ENCODE results near the gene CHAC1. TPM values are rescaled to one million over a fixed set of nuclear protein-coding genes. Genes with fewer than 3 reads are reported as not detected.
A peak's percentile ranks its signal among the peaks of the same experiment; 100 is the strongest.

Gene CHAC1
- total and polyA plus RNA-seq, 2 donors (not counting 1 experiment from before 2014, with no cell fraction given), result 7.5 to 62.6 TPM

- no peak for DNase-seq (ENCODE audit: low read depth in 2 of 2)
- Histone ChIP-seq H3K9ac (ENCODE audit: insufficient read depth, low read length) (peak overlapping the region; percentile 55), H2AFZ (ENCODE audit: low read length) (peak overlapping the region; percentile 74), H3K79me2 (ENCODE audit: control insufficient read depth, insufficient read depth, low read length) (no peaks in the 10 kb centered on the region), H4K20me1 (ENCODE audit: control insufficient read depth, extremely low read depth, insufficient read depth, low read length) (no peaks in the 10 kb centered on the region), H3K36me3 (ENCODE audit: control insufficient read depth, insufficient read depth, low read length) (no peaks in the 10 kb centered on the region), H3K4me1 (ENCODE audit: control insufficient read depth, extremely low read depth, insufficient read depth, low read length) (peaks cover 18% of the 10 kb centered on the region), H3K4me3 (replicated peaks in 1 of 4; ENCODE audit: control extremely low read depth in 1 of 4, insufficient read depth in 1 of 4, low read depth in 3 of 4, low read length in 4 of 4) (peak overlapping the region; percentile 30 to 60 (median 50)), H3K4me2 (ENCODE audit: extremely low read depth, insufficient read depth, low read length) (peak overlapping the region; percentile 92), H3K27ac (ENCODE audit: insufficient read depth, low read length) (peak overlapping the region; percentile 78), H3K27me3 (ENCODE audit: control insufficient read depth, insufficient read depth, low read length) (no peaks in the 10 kb centered on the region), H3K9me3 (ENCODE audit: control insufficient read depth, insufficient read depth, low read depth, low read length) (no peaks in the 10 kb centered on the region)
- TF ChIP-seq EZH2 (IDR thresholded peaks at IDR 0.05; ENCODE audit: low read length, missing control alignments) (no peak), CTCF (conservative IDR thresholded peaks at IDR 0.05 in 1 of 2, IDR thresholded peaks at IDR 0.05 in 1 of 2; ENCODE audit: low read depth in 1 of 2, low read length in 2 of 2) (no peak)
These were observed 10.9 kb upstream of the CHAC1 start for GRCh38 chr15:40942337-40942854.

GRCh38 chr15:40942878-40943277 lies 10.4 kb upstream of the CHAC1 start:
- no peaks in the 10 kb centered on the region for H4K20me1 ChIP-seq (ENCODE audit: control insufficient read depth, extremely low read depth, insufficient read depth, low read length)
- no peak overlapping the region for H3K9ac ChIP-seq (ENCODE audit: insufficient read depth, low read length)
- H3K9me3 ChIP-seq (ENCODE audit: control insufficient read depth, insufficient read depth, low read depth, low read length), result no peaks in the 10 kb centered on the region
- H3K27me3 ChIP-seq (ENCODE audit: control insufficient read depth, insufficient read depth, low read length), result no peaks in the 10 kb centered on the region
- H3K27ac ChIP-seq (ENCODE audit: insufficient read depth, low read length), result no peak overlapping the region
- H2AFZ ChIP-seq (ENCODE audit: low read length), result no peak overlapping the region
- H3K36me3 ChIP-seq (ENCODE audit: control insufficient read depth, insufficient read depth, low read length), result no peaks in the 10 kb centered on the region
- DNase-seq (ENCODE audit: low read depth in 2 of 2), result no peak
- peak overlapping the region; percentile 92 for H3K4me2 ChIP-seq (ENCODE audit: extremely low read depth, insufficient read depth, low read length)
- peaks cover 18% of the 10 kb centered on the region for H3K4me1 ChIP-seq (ENCODE audit: control insufficient read depth, extremely low read depth, insufficient read depth, low read length)
- no peak for TF ChIP-seq CTCF (conservative IDR thresholded peaks at IDR 0.05 in 1 of 2, IDR thresholded peaks at IDR 0.05 in 1 of 2; ENCODE audit: low read depth in 1 of 2, low read length in 2 of 2)
- TF ChIP-seq EZH2 (IDR thresholded peaks at IDR 0.05; ENCODE audit: low read length, missing control alignments), result no peak
- no peaks in the 10 kb centered on the region for H3K79me2 ChIP-seq (ENCODE audit: control insufficient read depth, insufficient read depth, low read length)
- H3K4me3 ChIP-seq (replicated peaks in 1 of 4; ENCODE audit: control extremely low read depth in 1 of 4, insufficient read depth in 1 of 4, low read depth in 3 of 4, low read length in 4 of 4), result peak overlapping the region in 1 of 4 experiments; percentile 46

DNA sequence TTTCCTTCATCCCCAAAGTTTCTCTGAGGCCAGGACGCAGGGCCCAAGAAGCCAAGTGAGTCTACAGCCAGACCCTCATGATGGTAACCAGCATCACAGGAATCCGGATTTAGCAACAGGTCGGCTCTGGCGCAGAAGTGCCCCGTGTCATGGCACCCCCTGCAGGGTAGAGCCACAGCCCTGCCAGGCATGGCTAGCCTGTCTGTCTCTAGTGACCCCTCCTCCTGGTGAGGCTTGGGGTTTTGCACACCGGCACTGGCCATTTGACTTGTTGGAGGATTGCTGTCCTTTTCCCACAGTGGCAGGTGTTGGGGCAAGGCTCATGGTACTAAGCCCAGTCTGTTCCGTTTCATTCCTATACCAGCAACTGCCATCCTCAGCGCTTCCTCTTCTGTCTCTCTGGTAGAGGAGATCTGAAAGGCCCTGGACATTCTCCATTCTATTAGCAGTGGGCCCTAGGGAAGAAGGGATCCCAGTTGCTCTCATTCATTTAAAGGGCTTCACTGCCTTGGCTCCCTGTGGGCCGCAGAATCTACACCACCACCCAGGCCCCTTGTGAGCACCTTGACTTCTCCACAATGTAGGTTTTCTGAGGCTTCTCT lies 9.4 kb upstream of the CHAC1 start:
- no peaks in the 10 kb centered on the region for H3K27me3 ChIP-seq (ENCODE audit: control insufficient read depth, insufficient read depth, low read length)
- no peaks in the 10 kb centered on the region for H4K20me1 ChIP-seq (ENCODE audit: control insufficient read depth, extremely low read depth, insufficient read depth, low read length)
- no peak overlapping the region for H3K4me3 ChIP-seq (replicated peaks in 1 of 4; ENCODE audit: control extremely low read depth in 1 of 4, insufficient read depth in 1 of 4, low read depth in 3 of 4, low read length in 4 of 4)
- H3K4me2 ChIP-seq (ENCODE audit: extremely low read depth, insufficient read depth, low read length), result no peak overlapping the region
- no peak overlapping the region for H3K27ac ChIP-seq (ENCODE audit: insufficient read depth, low read length)
- H3K9ac ChIP-seq (ENCODE audit: insufficient read depth, low read length), result no peak overlapping the region
- no peak overlapping the region for H2AFZ ChIP-seq (ENCODE audit: low read length)
- no peaks in the 10 kb centered on the region for H3K36me3 ChIP-seq (ENCODE audit: control insufficient read depth, insufficient read depth, low read length)
- H3K79me2 ChIP-seq (ENCODE audit: control insufficient read depth, insufficient read depth, low read length), result no peaks in the 10 kb centered on the region
- no peak for TF ChIP-seq CTCF (conservative IDR thresholded peaks at IDR 0.05 in 1 of 2, IDR thresholded peaks at IDR 0.05 in 1 of 2; ENCODE audit: low read depth in 1 of 2, low read length in 2 of 2)
- H3K9me3 ChIP-seq (ENCODE audit: control insufficient read depth, insufficient read depth, low read depth, low read length), result no peaks in the 10 kb centered on the region
- peaks cover 18% of the 10 kb centered on the region for H3K4me1 ChIP-seq (ENCODE audit: control insufficient read depth, extremely low read depth, insufficient read depth, low read length)
- DNase-seq (ENCODE audit: low read depth in 2 of 2), result no peak

Data from fibroblast of lung (primary cell).